Liver (tissue), 1 donor: ENCODE results near the gene RPH3AL.
"Not testable (repeated sequence)": the region's sequence is repeated elsewhere in the genome, so short reads cannot be mapped to it uniquely, and the experiment has no call there.

Experiments used
- FOXA1 ChIP-seq: IDR thresholded peaks from 2 replicates; pipeline ENCODE4 v1.6.1; 2016; ENCODE audit warnings: antibody characterized with exemption
- YY1 ChIP-seq: IDR thresholded peaks from 2 replicates; pipeline ENCODE4 v1.6.1; 2016; ENCODE audit warnings: antibody characterized with exemption, mild to moderate bottlenecking

GRCh38 chr17:198225-198624, 154.4 kb downstream of the RPH3AL start:
- not testable (repeated sequence) for TF ChIP-seq YY1, FOXA1
